Left lung (tissue), 10 donors: ENCODE measurements around the gene CCDC157. TPM values are rescaled to one million over a fixed set of nuclear protein-coding genes. Genes with fewer than 3 reads are reported as not detected.

Source experiments
- ATAC-seq: fragments of 200-7000 bp; cut with Tn5 transposase; one replicate; pipeline ENCODE4 v1.9.1; 2020; ENCODE audit warnings: moderate library complexity
- DNase-seq, 4 donors: peaks; one replicate each; pipeline ENCODE4 v3.0.0-alpha.2; 2013 to 2020
- H3K27ac ChIP-seq, 2 donors: fragments of 200-600 bp; sonication (generic) in 1 of 2; one replicate each; pipeline versions ENCODE4 v1.5.0 to v1.8.0; 2020 to 2021
- H3K27me3 ChIP-seq, 2 donors: fragments of 200-600 bp; sonication (generic) in 1 of 2; one replicate each; pipeline versions ENCODE4 v1.5.0 to v1.8.0; 2020 to 2021
- H3K36me3 ChIP-seq, 2 donors: fragments of 200-600 bp; sonication (generic) in 1 of 2; one replicate each; pipeline versions ENCODE4 v1.5.0 to v1.8.0; 2020 to 2021
- H3K4me1 ChIP-seq, 2 donors: fragments of 200-600 bp; one replicate each; pipeline ENCODE4 v1.8.0; 2021
- H3K4me3 ChIP-seq, 2 donors: fragments of 200-600 bp; sonication (generic) in 1 of 2; one replicate each; pipeline versions ENCODE4 v1.5.0 to v1.8.0; 2020 to 2021; ENCODE audit warnings: mild to moderate bottlenecking in 1 of 2
- H3K9me3 ChIP-seq, 2 donors: fragments of 200-600 bp; sonication (generic) in 1 of 2; one replicate each; pipeline versions ENCODE4 v1.5.0 to v1.8.0; 2020 to 2021
- CTCF ChIP-seq, 2 donors: fragments of 200-600 bp; sonication (generic) in 1 of 2; IDR thresholded peaks; one replicate each; pipeline versions ENCODE4 v1.5.0 to v1.8.0; 2021; ENCODE audit warnings: antibody characterized with exemption in 2 of 2
- intact Hi-C, 2 donors: fragments of 100-400 bp; cut with DNase I; formaldehyde crosslinking; loops; one replicate each; pipeline versions ENCODE4 v1.11.2 to v1.14.2; 2022
- polyA plus RNA-seq, 6 donors: library from polyadenylated mRNA; unstranded; fragments of 120-200 nt; gene quantifications; one replicate each; pipeline ENCODE4 v1.2.1, GENCODE V29; 2013; ENCODE audit not compliant: insufficient read length in 6 of 6
- total RNA-seq, 2 donors: library from RNA; stranded (reverse); fragmentation: NEBNext Ultra II Directional; extraction: Animal tissue kit (Norgen Biotek cat#: 25700); gene quantifications; one replicate each; pipeline ENCODE4 v1.2.1, GENCODE V29; 2021
- donor health status: DM: no; HTN: yes; CAD: no.
- donor health status: DM: no; HTN: no; CAD: no.

CCDC157 gene
- total and polyA plus RNA-seq, 8 donors = 2.8 to 8.1 (median 4.2) TPM

GRCh38 chr22:30332994-30333706 is 23.7 kb upstream of the CCDC157 start:
- no peak for DNase-seq
- H3K4me3 ChIP-seq = no peak overlapping the region
- TF ChIP-seq CTCF (IDR thresholded peaks at IDR 0.05) = no peak
- no peaks in the 10 kb centered on the region for H3K4me1 ChIP-seq
- intact Hi-C loops = no loop called here
- peaks cover 6 to 97% of the 10 kb centered on the region in 2 donors for H3K36me3 ChIP-seq
- no peak for ATAC-seq
- no peak overlapping the region for H3K27ac ChIP-seq
- no peaks in the 10 kb centered on the region for H3K27me3 ChIP-seq
- H3K9me3 ChIP-seq = no peaks in the 10 kb centered on the region

- no peak for TF ChIP-seq CTCF (IDR thresholded peaks at IDR 0.05)
- H3K4me1 ChIP-seq = no peaks in the 10 kb centered on the region
- no peak overlapping the region for H3K27ac ChIP-seq
- H3K9me3 ChIP-seq = no peaks in the 10 kb centered on the region
- H3K4me3 ChIP-seq = no peak overlapping the region
- DNase-seq (no peak), ATAC-seq (no peak)
- H3K36me3 ChIP-seq = peaks cover 6 to 100% of the 10 kb centered on the region in 2 donors
- no peaks in the 10 kb centered on the region for H3K27me3 ChIP-seq
- intact Hi-C loops = no loop called here
Observed at GRCh38 chr22:30333707-30334087, 23.1 kb upstream of the CCDC157 start.

- TF ChIP-seq CTCF (IDR thresholded peaks at IDR 0.05) = no peak
- intact Hi-C loops = no loop called here
- no peak overlapping the region for H3K4me3 ChIP-seq
- DNase-seq (peak in 1 of 4 donors; percentile 23), ATAC-seq (no peak)
- H3K9me3 ChIP-seq = no peaks in the 10 kb centered on the region
- no peak overlapping the region for H3K27ac ChIP-seq
- no peaks in the 10 kb centered on the region for H3K27me3 ChIP-seq
- peaks cover 6 to 100% of the 10 kb centered on the region in 2 donors for H3K36me3 ChIP-seq
- H3K4me1 ChIP-seq = no peaks in the 10 kb centered on the region
Observed at GRCh38 chr22:30334646-30335045, 22.2 kb upstream of the CCDC157 start.

- no peaks in the 10 kb centered on the region for H3K4me1 ChIP-seq
Observed at GRCh38 chr22:30335236-30335635, 21.6 kb upstream of the CCDC157 start.

More at GRCh38 chr22:30335236-30335635, 21.6 kb upstream of the CCDC157 start:
- Histone ChIP-seq H3K36me3 (peaks cover 6 to 100% of the 10 kb centered on the region in 2 donors), H3K27ac (no peak overlapping the region), H3K9me3 (no peaks in the 10 kb centered on the region), H3K27me3 (no peaks in the 10 kb centered on the region), H3K4me3 (no peak overlapping the region)
- DNase-seq = no peak
- no peak for TF ChIP-seq CTCF (IDR thresholded peaks at IDR 0.05)
- no peak for ATAC-seq
- intact Hi-C loops = no loop called here
